CD4-positive, alpha-beta memory T cell (primary cell): Measurements from ENCODE around the gene ARL8B. TPM values are rescaled to one million over a fixed set of nuclear protein-coding genes. Genes with fewer than 3 reads are reported as not detected.
"Not testable (repeated sequence)": the region's sequence is repeated elsewhere in the genome, so short reads cannot be mapped to it uniquely, and the experiment has no call there.

Experiments used
- CTCF ChIA-PET: fragments of 350-600 bp; sonication (Branson Sonifier 250); formaldehyde crosslinking; loops from one replicate; lab custom pipeline; 2021; ENCODE audit warnings: inconsistent platforms; ENCODE audit not compliant: partially characterized antibody; lab: Charles Lee
- POLR2A ChIA-PET: fragments of 350-600 bp; sonication (Branson Sonifier 250); formaldehyde crosslinking; loops from one replicate; lab custom pipeline; 2021; ENCODE audit not compliant: partially characterized antibody; lab: Charles Lee
- DNase-seq, 5 donors: peaks; one replicate each; pipeline versions ENCODE4 v3.0.0 to v3.0.0-alpha.2; 2020 to 2022; ENCODE audit warnings: mixed read lengths in 1 of 5
- H3K27ac ChIP-seq: one replicate; pipeline ENCODE4 v1.7.0; 2013; ENCODE audit warnings: low read depth, low read length
- H3K27me3 ChIP-seq: 2 replicates; pipeline ENCODE4 v1.7.0; 2013; ENCODE audit warnings: mild to moderate bottlenecking, low read length, moderate library complexity; ENCODE audit not compliant: insufficient read depth
- H3K36me3 ChIP-seq: 2 replicates; pipeline ENCODE4 v1.7.0; 2013; ENCODE audit warnings: mild to moderate bottlenecking, low read length, moderate library complexity; ENCODE audit not compliant: insufficient read depth
- H3K4me1 ChIP-seq: 2 replicates; pipeline ENCODE4 v1.7.0; 2013; ENCODE audit warnings: mild to moderate bottlenecking, low read length, moderate library complexity; ENCODE audit not compliant: insufficient read depth
- H3K4me3 ChIP-seq, 2 donors: one replicate each; pipeline ENCODE4 v1.7.0; 2013; ENCODE audit warnings: low read length in 2 of 2, mild to moderate bottlenecking in 1 of 2
- H3K9me3 ChIP-seq, 2 donors: one replicate each; pipeline ENCODE4 v1.7.0; 2013; ENCODE audit warnings: low read length in 2 of 2, control low read depth in 1 of 2; ENCODE audit not compliant: control insufficient read depth in 1 of 2
- H3K27ac Mint-ChIP-seq, 7 donors: one replicate each; pipeline ENCODE4 v1.8.0; 2020 to 2021; ENCODE audit warnings: mixed read lengths in 7 of 7, mild to moderate bottlenecking in 6 of 7, inconsistent platforms in 3 of 7, moderate library complexity in 3 of 7
- H3K27me3 Mint-ChIP-seq, 2 donors: one replicate each; pipeline ENCODE4 v1.8.0; 2020 to 2021; ENCODE audit warnings: mixed read lengths in 2 of 2
- H3K36me3 Mint-ChIP-seq, 2 donors: one replicate each; pipeline ENCODE4 v1.8.0; 2020 to 2021; ENCODE audit warnings: mixed read lengths in 2 of 2, inconsistent platforms in 1 of 2, mild to moderate bottlenecking in 1 of 2
- H3K4me1 Mint-ChIP-seq, 4 donors: one replicate each; pipeline ENCODE4 v1.8.0; 2020 to 2021; ENCODE audit warnings: mixed read lengths in 4 of 4, mild to moderate bottlenecking in 1 of 4
- H3K4me3 Mint-ChIP-seq, 8 donors: one replicate each; pipeline ENCODE4 v1.8.0; 2020 to 2021; ENCODE audit warnings: mixed read lengths in 8 of 8, mild to moderate bottlenecking in 7 of 8, moderate library complexity in 6 of 8, inconsistent platforms in 3 of 8
- H3K9me3 Mint-ChIP-seq, 8 donors: one replicate each; pipeline ENCODE4 v1.8.0; 2020 to 2021; ENCODE audit warnings: mixed read lengths in 8 of 8, mild to moderate bottlenecking in 5 of 8, inconsistent platforms in 3 of 8, moderate library complexity in 1 of 8
- intact Hi-C: fragments of 100-400 bp; cut with micrococcal nuclease; formaldehyde crosslinking; loops from one replicate; pipeline ENCODE4 v1.15.1; 2023
- polyA plus RNA-seq, 2 donors: library from polyadenylated mRNA; unstranded; fragments of 300-500 nt; fragmentation: Illumina TruSeq; gene quantifications; one replicate each; pipeline ENCODE4 v1.2.3, GENCODE V29; 2021
- total RNA-seq, 2 experiments: library from RNA; stranded (reverse); gene quantifications; one replicate each; pipeline ENCODE4 v1.2.3, GENCODE V29; 2021

ARL8B gene
- total and polyA plus RNA-seq, 4 experiments from 2014 or later = 46.1 to 60.9 (median 58.0) TPM

GRCh38 chr3:5141760-5142159, 19.7 kb downstream of the ARL8B start:
- intact Hi-C loops = no loop called here
- DNase-seq = no peak
- Histone ChIP-seq H3K27me3 (no peaks in the 10 kb centered on the region), H3K4me1 (peaks cover 34% of the 10 kb centered on the region), H3K4me3 (no peak overlapping the region), H3K36me3 (no peaks in the 10 kb centered on the region), H3K27ac (no peak overlapping the region), H3K9me3 (no peaks in the 10 kb centered on the region)
- H3K27ac Mint-ChIP-seq = no peak overlapping the region
- H3K36me3 Mint-ChIP-seq = peaks cover 48 to 50% of the 10 kb centered on the region in 2 donors
- peaks cover 0 to 21% (median 10%) of the 10 kb centered on the region in 8 donors for H3K9me3 Mint-ChIP-seq
- ChIA-PET CTCF (no interaction called here), POLR2A (no interaction called here)
- peaks cover 38 to 83% (median 65%) of the 10 kb centered on the region in 4 donors for H3K4me1 Mint-ChIP-seq
- H3K4me3 Mint-ChIP-seq = no peak overlapping the region
- no peaks in the 10 kb centered on the region for H3K27me3 Mint-ChIP-seq

DNA sequence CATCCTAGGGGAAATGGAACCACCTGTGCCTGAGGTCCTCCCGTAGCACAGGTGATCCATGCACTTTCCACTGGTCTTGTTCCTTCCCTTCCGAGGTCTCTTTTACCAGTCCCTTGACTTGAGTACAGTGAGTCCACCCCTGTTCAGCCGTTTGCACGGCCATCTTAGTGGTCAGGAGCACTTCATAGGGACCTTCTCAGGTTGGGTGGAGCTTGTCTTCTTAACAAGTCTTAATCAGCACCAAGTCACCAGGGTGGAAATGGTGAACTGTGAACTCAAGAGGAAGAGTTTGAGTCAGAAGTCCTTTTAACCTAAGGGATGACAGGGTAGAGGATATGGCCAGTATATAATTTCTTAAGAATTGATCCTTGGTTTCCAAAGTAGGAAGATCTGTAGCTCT, 21.4 kb downstream of the ARL8B start:
- peaks cover 0 to 31% (median 17%) of the 10 kb centered on the region in 8 donors for H3K9me3 Mint-ChIP-seq
- intact Hi-C loops = no loop called here
- no peak overlapping the region for H3K4me3 Mint-ChIP-seq
- Histone ChIP-seq H3K9me3 (no peaks in the 10 kb centered on the region), H3K36me3 (no peaks in the 10 kb centered on the region), H3K4me3 (no peak overlapping the region), H3K4me1 (peaks cover 30% of the 10 kb centered on the region), H3K27me3 (no peaks in the 10 kb centered on the region), H3K27ac (no peak overlapping the region)
- POLR2A ChIA-PET = no interaction called here
- H3K27me3 Mint-ChIP-seq = no peaks in the 10 kb centered on the region
- peaks cover 65% of the 10 kb centered on the region in 2 donors for H3K36me3 Mint-ChIP-seq
- no peak for DNase-seq
- CTCF ChIA-PET = interaction anchor here (1.0 kb wide), 1 partner anchor 29 kb away, joined by 3 read pairs; no protein-coding TSS in a partner anchor
- peaks cover 39 to 85% (median 68%) of the 10 kb centered on the region in 4 donors for H3K4me1 Mint-ChIP-seq
- H3K27ac Mint-ChIP-seq = peak overlapping the region in 2 of 7 donors; percentile 42 to 75

- POLR2A ChIA-PET = no interaction called here
- H3K27ac Mint-ChIP-seq = peak overlapping the region in 1 of 7 donors; percentile 28
Observed at GRCh38 chr3:5144316-5144994, 22.4 kb downstream of the ARL8B start.

DNA sequence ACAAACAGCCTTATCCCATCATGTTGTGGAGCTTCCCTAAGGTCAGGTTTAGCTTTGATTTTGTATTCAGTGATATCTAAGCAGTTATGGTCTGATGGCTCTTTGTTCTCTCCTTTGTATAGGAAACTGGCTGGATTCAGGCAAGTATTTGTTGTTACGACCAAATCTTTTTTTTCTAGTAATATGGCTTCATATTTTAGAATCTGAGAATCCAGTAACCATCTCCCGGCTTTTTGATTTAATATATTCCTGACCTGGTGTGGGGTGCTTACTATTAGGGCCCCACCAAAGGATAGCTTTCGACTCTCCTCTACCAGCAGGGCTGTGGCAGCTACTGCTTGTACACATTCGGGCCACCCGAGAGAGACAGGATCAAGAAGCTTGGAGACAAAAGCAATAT, 23.0 kb downstream of the ARL8B start:
- no peak overlapping the region for H3K27ac ChIP-seq
- peak overlapping the region in 1 of 7 donors; percentile 28 for H3K27ac Mint-ChIP-seq
- H3K4me3 ChIP-seq = no peak overlapping the region
- H3K27me3 Mint-ChIP-seq = no peaks in the 10 kb centered on the region
- ChIA-PET CTCF (interaction anchor here (1.1 to 1.2 kb wide), 2 partner anchors 10 to 88 kb away, joined by 3 read pairs; no protein-coding TSS in a partner anchor), POLR2A (no interaction called here)
- intact Hi-C loops = no loop called here
- no peaks in the 10 kb centered on the region for H3K27me3 ChIP-seq
- H3K4me1 ChIP-seq = peaks cover 24% of the 10 kb centered on the region
- DNase-seq = no peak
- no peak overlapping the region for H3K4me3 Mint-ChIP-seq
- H3K9me3 ChIP-seq = no peaks in the 10 kb centered on the region
- H3K36me3 ChIP-seq = no peaks in the 10 kb centered on the region
- peaks cover 70 to 74% of the 10 kb centered on the region in 2 donors for H3K36me3 Mint-ChIP-seq
- H3K4me1 Mint-ChIP-seq = peaks cover 40 to 88% (median 69%) of the 10 kb centered on the region in 4 donors
- peaks cover 0 to 31% (median 17%) of the 10 kb centered on the region in 8 donors for H3K9me3 Mint-ChIP-seq

More at GRCh38 chr3:5144316-5144994, 22.4 kb downstream of the ARL8B start:
- no peak for DNase-seq
- Histone ChIP-seq H3K4me3 (no peak overlapping the region), H3K27me3 (no peaks in the 10 kb centered on the region), H3K9me3 (no peaks in the 10 kb centered on the region), H3K36me3 (no peaks in the 10 kb centered on the region), H3K4me1 (peaks cover 31% of the 10 kb centered on the region), H3K27ac (no peak overlapping the region)
- Mint-ChIP-seq H3K36me3 (peaks cover 69 to 71% of the 10 kb centered on the region in 2 donors), H3K4me3 (no peak overlapping the region), H3K27me3 (no peaks in the 10 kb centered on the region), H3K4me1 (peaks cover 40 to 88% (median 69%) of the 10 kb centered on the region in 4 donors), H3K9me3 (peaks cover 0 to 31% (median 17%) of the 10 kb centered on the region in 8 donors)
- intact Hi-C loops = no loop called here
- CTCF ChIA-PET = interaction anchor here (1.1 to 1.2 kb wide), 2 partner anchors 10 to 88 kb away, joined by 3 read pairs; no protein-coding TSS in a partner anchor

DNA sequence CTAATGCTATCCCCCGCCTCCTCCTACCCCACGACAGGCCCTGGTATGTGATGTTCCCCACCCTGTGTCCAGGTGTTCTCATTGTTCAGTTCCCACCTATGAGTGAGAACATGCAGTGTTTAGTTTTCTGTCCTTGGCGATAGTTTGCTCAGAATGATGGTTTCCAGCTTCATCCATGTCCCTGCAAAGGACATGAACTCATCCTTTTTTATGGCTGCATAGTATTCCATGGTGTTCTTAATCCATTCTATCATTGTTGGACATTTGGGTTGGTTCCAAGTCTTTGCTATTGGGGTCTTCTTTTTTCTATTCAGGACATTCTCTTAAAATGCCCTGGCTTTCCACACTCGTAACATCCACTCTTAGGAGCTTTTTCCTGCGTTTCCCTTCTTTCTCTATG, 25.1 kb downstream of the ARL8B start:
- CTCF ChIA-PET, H3K27me3 Mint-ChIP-seq, H3K4me3 Mint-ChIP-seq, H3K27ac Mint-ChIP-seq, H3K9me3 ChIP-seq, intact Hi-C loops, H3K4me3 ChIP-seq, DNase-seq, H3K36me3 ChIP-seq, H3K27me3 ChIP-seq, H3K27ac ChIP-seq, POLR2A ChIA-PET: not testable (repeated sequence)
- Mint-ChIP-seq H3K4me1 (peaks cover 33 to 82% (median 63%) of the 10 kb centered on the region in 4 donors), H3K9me3 (peaks cover 0 to 31% (median 17%) of the 10 kb centered on the region in 8 donors), H3K36me3 (peaks cover 64 to 75% of the 10 kb centered on the region in 2 donors)
- H3K4me1 ChIP-seq = peaks cover 23% of the 10 kb centered on the region

- CTCF ChIA-PET = interaction anchor here (1.2 kb wide), 1 partner anchor 12 kb away, joined by 5 read pairs; no protein-coding TSS in a partner anchor
- Mint-ChIP-seq H3K36me3 (peaks cover 49 to 70% of the 10 kb centered on the region in 2 donors), H3K27ac (peak overlapping the region in 3 of 7 donors; percentile 4 to 71 (median 66)), H3K4me3 (peak overlapping the region in 1 of 8 donors; percentile 37), H3K9me3 (peaks cover 0 to 28% (median 17%) of the 10 kb centered on the region in 8 donors), H3K27me3 (no peaks in the 10 kb centered on the region), H3K4me1 (peaks cover 39 to 81% (median 66%) of the 10 kb centered on the region in 4 donors)
- POLR2A ChIA-PET = no interaction called here
- no peak for DNase-seq
- H3K27me3 ChIP-seq = no peaks in the 10 kb centered on the region
- peaks cover 18% of the 10 kb centered on the region for H3K4me1 ChIP-seq
- intact Hi-C loops = no loop called here
- H3K9me3 ChIP-seq = no peaks in the 10 kb centered on the region
- H3K4me3 ChIP-seq = no peak overlapping the region
- no peaks in the 10 kb centered on the region for H3K36me3 ChIP-seq
- H3K27ac ChIP-seq = no peak overlapping the region
Observed at GRCh38 chr3:5149306-5149880, 27.3 kb downstream of the ARL8B start.

- Histone ChIP-seq H3K4me1 (peaks cover 22% of the 10 kb centered on the region), H3K36me3 (no peaks in the 10 kb centered on the region), H3K4me3 (no peak overlapping the region), H3K9me3 (no peaks in the 10 kb centered on the region), H3K27ac (no peak overlapping the region), H3K27me3 (no peaks in the 10 kb centered on the region)
- no peak for DNase-seq
- H3K27me3 Mint-ChIP-seq = no peaks in the 10 kb centered on the region
- no peak overlapping the region for H3K4me3 Mint-ChIP-seq
- H3K27ac Mint-ChIP-seq = peak overlapping the region in 2 of 7 donors; percentile 3 to 68
- H3K36me3 Mint-ChIP-seq = peaks cover 29 to 51% of the 10 kb centered on the region in 2 donors
- ChIA-PET CTCF (interaction anchor here (1.0 kb wide), 2 partner anchors 15 to 82 kb away, joined by 3 to 4 read pairs; no protein-coding TSS in a partner anchor), POLR2A (no interaction called here)
- peaks cover 48 to 84% (median 69%) of the 10 kb centered on the region in 4 donors for H3K4me1 Mint-ChIP-seq
- H3K9me3 Mint-ChIP-seq = peaks cover 0 to 14% (median 8%) of the 10 kb centered on the region in 8 donors
- intact Hi-C loops = no loop called here
Observed at GRCh38 chr3:5151586-5151985, 29.5 kb downstream of the ARL8B start.
